HepG2 (cell line): Measurements from ENCODE around the gene KDM4B.

ENCODE experiments used
- IRF2 ChIP-seq: IDR thresholded peaks from 2 replicates; pipeline ENCODE4 v1.6.1; 2018; ENCODE audit warnings: missing genetic modification reagents, missing compliant biosample characterization
- ZBTB8A ChIP-seq: sonication (generic); formaldehyde crosslinking; IDR thresholded peaks from 2 replicates; pipeline ENCODE4 v1.4.0; 2020; ENCODE audit warnings: mild to moderate bottlenecking, low read depth, missing genetic modification reagents, borderline replicate concordance
- ZNF121 ChIP-seq: sonication (generic); formaldehyde crosslinking; IDR thresholded peaks from 2 replicates; pipeline ENCODE4 v1.5.0; 2020; ENCODE audit warnings: mild to moderate bottlenecking, missing genetic modification reagents

DNA sequence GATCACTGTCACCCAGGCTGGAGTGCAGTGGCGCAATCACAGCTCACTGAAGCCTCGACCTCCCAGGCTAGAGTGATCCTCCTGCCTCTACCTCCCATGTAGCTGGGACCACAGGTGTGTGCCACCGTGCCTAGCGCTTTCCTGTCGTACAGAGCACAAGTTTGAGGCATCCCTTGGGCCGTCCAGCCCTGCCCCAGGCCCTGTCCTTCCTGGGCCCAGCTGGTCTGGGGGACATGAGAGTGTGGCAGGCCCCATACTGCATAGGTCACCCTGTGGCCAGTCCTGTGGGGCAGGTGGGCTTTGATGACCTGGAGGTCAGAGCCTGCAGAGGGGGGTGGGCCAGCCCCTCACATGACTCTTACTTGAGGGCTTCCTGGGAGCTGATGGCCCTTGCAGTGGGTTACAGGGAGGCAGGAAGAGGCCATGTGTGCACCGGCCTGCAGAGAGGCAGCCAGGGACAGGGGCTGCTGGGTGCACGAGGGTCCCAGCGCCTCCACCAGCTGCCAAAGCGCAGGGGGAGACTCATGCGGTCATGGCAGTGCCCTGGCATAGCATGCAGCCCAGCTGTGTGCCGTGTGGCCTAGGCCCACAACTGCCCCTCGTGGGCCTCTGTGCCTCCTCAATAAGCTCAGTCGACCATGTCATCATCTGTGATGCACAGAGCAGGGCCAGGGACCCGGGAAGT, 61.4 kb downstream of the KDM4B start:
- no peak for TF ChIP-seq IRF2 (CRISPR knock-in tag)
- no peak for TF ChIP-seq ZBTB8A (CRISPR knock-in tag)
- TF ChIP-seq ZNF121 = no peak
